SK-N-SH (cell line): ENCODE data around the gene TMCC2. TPM values are rescaled to one million over a fixed set of nuclear protein-coding genes. Genes with fewer than 3 reads are reported as not detected.

Experiments used
- CTCF ChIA-PET: fragments of 300-600, 350-600 bp; formaldehyde crosslinking; extraction: SDS; loops from one replicate; lab custom pipeline; 2021; lab: Yijun Ruan, JAX
- POLR2A ChIA-PET: fragments of 350-600 bp; sonication (Branson Sonifier 250); formaldehyde crosslinking; extraction: SDS; loops from one replicate; lab custom pipeline; 2020; ENCODE audit warnings: antibody characterized with exemption, inconsistent platforms; lab: Yijun Ruan, JAX
- DNase-seq: peaks from one replicate; pipeline ENCODE4 v3.0.0; 2012
- H2AFZ ChIP-seq: fragments of 200-600 bp; sonication (generic); 2 replicates; pipeline ENCODE4 v1.8.1; 2016; ENCODE audit warnings: antibody characterized with exemption, mild to moderate bottlenecking, low read depth
- H3F3A ChIP-seq: fragments of 200-600 bp; sonication (generic); replicated peaks from 2 replicates; pipeline ENCODE3; 2016; ENCODE audit warnings: antibody characterized with exemption, mild to moderate bottlenecking; ENCODE audit not compliant: insufficient read depth
- H3K27ac ChIP-seq, 2 experiments: fragments of 200-500 bp in 1 of 2; fragments of 200-600 bp in 1 of 2; sonication (Bioruptor generic) in 1 of 2; sonication (generic), shearing (Covaris generic) in 1 of 2; 2 replicates each; pipeline versions ENCODE4 v1.5.1 to v1.6.1; 2014 to 2016; ENCODE audit warnings: low read depth in 2 of 2, inconsistent platforms in 1 of 2, low read length in 1 of 2, mild to moderate bottlenecking in 1 of 2, mixed read lengths in 1 of 2
- H3K27me3 ChIP-seq: fragments of 200-600 bp; sonication (generic), shearing (Covaris generic); 2 replicates; pipeline ENCODE4 v1.6.1; 2016; ENCODE audit warnings: mixed run types; ENCODE audit not compliant: insufficient read depth
- H3K36me3 ChIP-seq, 2 experiments: fragments of 200-500 bp in 1 of 2; fragments of 200-600 bp in 1 of 2; sonication (Bioruptor generic) in 1 of 2; sonication (generic) in 1 of 2; replicated peaks in 1 of 2; 2 replicates each; pipeline versions ENCODE3 to v1.5.1; 2014 to 2016; ENCODE audit warnings: low read length in 1 of 2, mild to moderate bottlenecking in 1 of 2; ENCODE audit not compliant: insufficient read depth in 2 of 2, control insufficient read depth in 1 of 2
- H3K4me1 ChIP-seq, 2 experiments: fragments of 200-500 bp in 1 of 2; fragments of 200-600 bp in 1 of 2; sonication (Bioruptor generic) in 1 of 2; sonication (generic), shearing (Covaris generic) in 1 of 2; 2 replicates each; pipeline versions ENCODE4 v1.5.1 to v1.6.1; 2014 to 2016; ENCODE audit warnings: low read depth in 1 of 2, low read length in 1 of 2, mixed run types in 1 of 2; ENCODE audit not compliant: insufficient read depth in 2 of 2, control insufficient read depth in 1 of 2
- H3K4me2 ChIP-seq: fragments of 200-600 bp; sonication (generic), shearing (Covaris generic); 2 replicates; pipeline ENCODE4 v1.6.1; 2017; ENCODE audit warnings: mixed run types
- H3K4me3 ChIP-seq, 2 experiments: fragments of 200-500 bp in 1 of 2; fragments of 200-600 bp in 1 of 2; sonication (Bioruptor generic) in 1 of 2; sonication (generic), shearing (Covaris generic) in 1 of 2; 2 replicates each; pipeline versions ENCODE4 v1.5.1 to v1.8.1; 2014 to 2016; ENCODE audit warnings: low read depth in 2 of 2, inconsistent platforms in 1 of 2, low read length in 1 of 2, mild to moderate bottlenecking in 1 of 2, mixed read lengths in 1 of 2, moderate library complexity in 1 of 2
- H3K79me2 ChIP-seq: fragments of 200-600 bp; sonication (generic); 2 replicates; pipeline ENCODE4 v1.8.1; 2017; ENCODE audit warnings: mild to moderate bottlenecking; ENCODE audit not compliant: insufficient read depth
- H3K9ac ChIP-seq: fragments of 200-600 bp; sonication (generic); 2 replicates; pipeline ENCODE4 v1.6.1; 2017; ENCODE audit warnings: mixed run types
- H3K9me2 ChIP-seq: fragments of 200-600 bp; sonication (generic); 2 replicates; pipeline ENCODE4 v1.6.1; 2017; ENCODE audit warnings: mixed run types
- H3K9me3 ChIP-seq: fragments of 200-600 bp; sonication (generic); 2 replicates; pipeline ENCODE4 v1.6.1; 2017; ENCODE audit warnings: mixed run types, mild to moderate bottlenecking, moderate library complexity
- H4K20me1 ChIP-seq: fragments of 200-600 bp; sonication (generic); 2 replicates; pipeline ENCODE4 v1.6.1; 2017; ENCODE audit warnings: mild to moderate bottlenecking, mixed run types; ENCODE audit not compliant: insufficient read depth
- EP300 ChIP-seq, 2 experiments: IDR thresholded peaks; 2 replicates each; pipeline versions ENCODE4 v1.4.0 to v1.6.1; 2012; ENCODE audit warnings: borderline replicate concordance in 1 of 2, low read depth in 1 of 2, low read length in 1 of 2
- FOSL2 ChIP-seq: IDR thresholded peaks from 2 replicates; pipeline ENCODE4 v1.4.0; 2012; ENCODE audit warnings: low read depth, mild to moderate bottlenecking, moderate library complexity, borderline replicate concordance
- FOXM1 ChIP-seq: IDR thresholded peaks from 2 replicates; pipeline ENCODE4 v1.4.0; 2012; ENCODE audit warnings: low read depth, mild to moderate bottlenecking
- GABPA ChIP-seq: IDR thresholded peaks from 2 replicates; pipeline ENCODE4 v1.4.0; 2012; ENCODE audit warnings: low read depth, mild to moderate bottlenecking
- GATA2 ChIP-seq: sonication (generic); formaldehyde crosslinking; IDR thresholded peaks from 2 replicates; pipeline ENCODE4 v1.5.0; 2020; ENCODE audit warnings: mild to moderate bottlenecking, missing genetic modification reagents
- JUND ChIP-seq: IDR thresholded peaks from 2 replicates; pipeline ENCODE4 v1.4.0; 2012
- MEF2A ChIP-seq: IDR thresholded peaks from 2 replicates; pipeline ENCODE4 v1.4.0; 2012; ENCODE audit warnings: low read depth, borderline replicate concordance
- NFIC ChIP-seq: IDR thresholded peaks from 2 replicates; pipeline ENCODE4 v1.4.0; 2012; ENCODE audit warnings: borderline replicate concordance
- POLR2AphosphoS5 ChIP-seq: IDR thresholded peaks from 2 replicates; pipeline ENCODE4 v1.6.1; 2012; ENCODE audit warnings: low read depth, low read length
- RFX5 ChIP-seq: IDR thresholded peaks from 2 replicates; pipeline ENCODE4 v1.6.1; 2012; ENCODE audit warnings: mild to moderate bottlenecking, improper control_type of control experiment, low read length
- SIN3A ChIP-seq: IDR thresholded peaks from 2 replicates; pipeline ENCODE4 v1.6.1; 2012; ENCODE audit warnings: low read depth, mild to moderate bottlenecking, low read length, moderate library complexity, borderline replicate concordance
- SMC3 ChIP-seq: IDR thresholded peaks from 2 replicates; pipeline ENCODE4 v1.6.1; 2012; ENCODE audit warnings: low read depth, low read length, improper control_type of control experiment
- USF1 ChIP-seq: IDR thresholded peaks from 2 replicates; pipeline ENCODE4 v1.4.0; 2012; ENCODE audit warnings: low read depth, borderline replicate concordance
- ZBTB33 ChIP-seq: IDR thresholded peaks from 2 replicates; pipeline ENCODE4 v1.4.0; 2012; ENCODE audit warnings: low read depth, borderline replicate concordance
- WGBS: methylation state at CpG from one replicate; pipeline ENCODE4 v1.1.6; 2017; ENCODE audit warnings: low lambda C conversion rate; 5-methylcytosine and 5-hydroxymethylcytosine counted together
- polyA plus RNA-seq, 3 experiments: library from polyadenylated mRNA; depleted of rRNA; stranded (reverse); fragments of >200 nt; gene quantifications; 2 replicates each; pipeline ENCODE4 v1.2.3, GENCODE V29; 2012
- TF ChIP-seq, protein P1 (sequence below): IDR thresholded peaks from 2 replicates; pipeline ENCODE4; 2012
- TF ChIP-seq, protein P2 (sequence below): fragments of 150-350 bp; IDR thresholded peaks from 2 replicates; pipeline ENCODE4 v1.6.1; 2017; ENCODE audit warnings: antibody characterized with exemption, low read length, low read depth, borderline replicate concordance
- TF ChIP-seq, protein P3 (sequence below): fragments of 200-600 bp; sonication (generic); IDR thresholded peaks from 2 replicates; pipeline ENCODE4 v1.6.1; 2017; ENCODE audit warnings: antibody characterized with exemption, mild to moderate bottlenecking, moderate library complexity
- TF ChIP-seq, protein P4 (sequence below): IDR thresholded peaks from 2 replicates; pipeline ENCODE4 v1.4.0; 2012; ENCODE audit warnings: low read depth

The TMCC2 gene
- polyA plus RNA-seq, 1 of the 3 experiments (the other 2 are of a cell fraction): 6.0 TPM

- no peak overlapping the region for H3K27ac ChIP-seq
These were observed 44.8 kb upstream of the TMCC2 start for GRCh38 chr1:205182930-205183329.

More at GRCh38 chr1:205182930-205183329, 44.8 kb upstream of the TMCC2 start:
- Histone ChIP-seq H3K27me3 (no peaks in the 10 kb centered on the region), H3K9ac (no peak overlapping the region), H3K79me2 (peaks cover 28% of the 10 kb centered on the region), H3K9me3 (no peaks in the 10 kb centered on the region), H3K4me3 (no peak overlapping the region), H4K20me1 (no peaks in the 10 kb centered on the region), H3K36me3 (peaks cover 7 to 11% of the 10 kb centered on the region in 2 experiments), H3K4me2 (no peak overlapping the region), H3K9me2 (no peaks in the 10 kb centered on the region), H2AFZ (no peak overlapping the region), H3K4me1 (peaks cover 0 to 15% of the 10 kb centered on the region in 2 experiments; a peak in 1 of 4 replicates), H3F3A (peaks cover 3% of the 10 kb centered on the region)
- CTCF ChIA-PET: interaction anchor here (0.7 kb wide), 1 partner anchor 42 kb away, joined by 3 read pairs; no protein-coding TSS in a partner anchor
- no peak for TF ChIP-seq RFX5
- TF ChIP-seq GABPA: no peak
- TF ChIP-seq SIN3A: no peak
- no peak for TF ChIP-seq FOXM1
- no peak for TF ChIP-seq SMC3
- TF ChIP-seq ZBTB33: no peak
- TF ChIP-seq FOSL2: no peak
- TF ChIP-seq, protein P1, sequence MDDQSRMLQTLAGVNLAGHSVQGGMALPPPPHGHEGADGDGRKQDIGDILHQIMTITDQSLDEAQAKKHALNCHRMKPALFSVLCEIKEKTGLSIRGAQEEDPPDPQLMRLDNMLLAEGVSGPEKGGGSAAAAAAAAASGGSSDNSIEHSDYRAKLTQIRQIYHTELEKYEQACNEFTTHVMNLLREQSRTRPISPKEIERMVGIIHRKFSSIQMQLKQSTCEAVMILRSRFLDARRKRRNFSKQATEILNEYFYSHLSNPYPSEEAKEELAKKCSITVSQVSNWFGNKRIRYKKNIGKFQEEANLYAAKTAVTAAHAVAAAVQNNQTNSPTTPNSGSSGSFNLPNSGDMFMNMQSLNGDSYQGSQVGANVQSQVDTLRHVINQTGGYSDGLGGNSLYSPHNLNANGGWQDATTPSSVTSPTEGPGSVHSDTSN: no peak
- TF ChIP-seq GATA2: no peak
- no peak for TF ChIP-seq POLR2AphosphoS5
- TF ChIP-seq, protein P2, sequence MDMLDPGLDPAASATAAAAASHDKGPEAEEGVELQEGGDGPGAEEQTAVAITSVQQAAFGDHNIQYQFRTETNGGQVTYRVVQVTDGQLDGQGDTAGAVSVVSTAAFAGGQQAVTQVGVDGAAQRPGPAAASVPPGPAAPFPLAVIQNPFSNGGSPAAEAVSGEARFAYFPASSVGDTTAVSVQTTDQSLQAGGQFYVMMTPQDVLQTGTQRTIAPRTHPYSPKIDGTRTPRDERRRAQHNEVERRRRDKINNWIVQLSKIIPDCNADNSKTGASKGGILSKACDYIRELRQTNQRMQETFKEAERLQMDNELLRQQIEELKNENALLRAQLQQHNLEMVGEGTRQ: no peak
- TF ChIP-seq EP300 (IDR thresholded peaks at IDR 0.05; ENCODE audit: borderline replicate concordance in 1 of 2, low read depth in 1 of 2, low read length in 1 of 2): no peak
- TF ChIP-seq MEF2A: no peak
- TF ChIP-seq, protein P3, sequence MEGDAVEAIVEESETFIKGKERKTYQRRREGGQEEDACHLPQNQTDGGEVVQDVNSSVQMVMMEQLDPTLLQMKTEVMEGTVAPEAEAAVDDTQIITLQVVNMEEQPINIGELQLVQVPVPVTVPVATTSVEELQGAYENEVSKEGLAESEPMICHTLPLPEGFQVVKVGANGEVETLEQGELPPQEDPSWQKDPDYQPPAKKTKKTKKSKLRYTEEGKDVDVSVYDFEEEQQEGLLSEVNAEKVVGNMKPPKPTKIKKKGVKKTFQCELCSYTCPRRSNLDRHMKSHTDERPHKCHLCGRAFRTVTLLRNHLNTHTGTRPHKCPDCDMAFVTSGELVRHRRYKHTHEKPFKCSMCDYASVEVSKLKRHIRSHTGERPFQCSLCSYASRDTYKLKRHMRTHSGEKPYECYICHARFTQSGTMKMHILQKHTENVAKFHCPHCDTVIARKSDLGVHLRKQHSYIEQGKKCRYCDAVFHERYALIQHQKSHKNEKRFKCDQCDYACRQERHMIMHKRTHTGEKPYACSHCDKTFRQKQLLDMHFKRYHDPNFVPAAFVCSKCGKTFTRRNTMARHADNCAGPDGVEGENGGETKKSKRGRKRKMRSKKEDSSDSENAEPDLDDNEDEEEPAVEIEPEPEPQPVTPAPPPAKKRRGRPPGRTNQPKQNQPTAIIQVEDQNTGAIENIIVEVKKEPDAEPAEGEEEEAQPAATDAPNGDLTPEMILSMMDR: no peak
- no peak for TF ChIP-seq JUND
- TF ChIP-seq USF1: no peak
- TF ChIP-seq, protein P4, sequence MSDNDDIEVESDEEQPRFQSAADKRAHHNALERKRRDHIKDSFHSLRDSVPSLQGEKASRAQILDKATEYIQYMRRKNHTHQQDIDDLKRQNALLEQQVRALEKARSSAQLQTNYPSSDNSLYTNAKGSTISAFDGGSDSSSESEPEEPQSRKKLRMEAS: no peak
- no peak for TF ChIP-seq NFIC
- WGBS: 98% methylated on average over 2 of the region's 2 CpGs
- DNase-seq: no peak
- POLR2A ChIA-PET: no interaction called here
